Measurements from ENCODE around the gene DDX6. TPM values are rescaled to one million over a fixed set of nuclear protein-coding genes. Genes with fewer than 3 reads are reported as not detected.

DDX6 gene
- total and polyA plus RNA-seq, 10 of the 15 experiments (the other 5 are each of a cell fraction or from before 2014, with no cell fraction given) = 6.6 to 119 (median 48.8) TPM

- TF ChIP-seq PKNOX1 (IDR thresholded peaks at IDR 0.05) = no peak
- no peak for TF ChIP-seq CBX5 (IDR thresholded peaks at IDR 0.05; ENCODE audit: low read depth)
Observed at GRCh38 chr11:118818130-118818529, 27.2 kb upstream of the DDX6 start (continued).

GRCh38 chr11:118813551-118813950, 22.6 kb upstream of the DDX6 start:
- TF ChIP-seq PKNOX1 (IDR thresholded peaks at IDR 0.05) (no peak), ZNF217 (IDR thresholded peaks at IDR 0.05) (no peak), ZNF622 (IDR thresholded peaks at IDR 0.05) (no peak)
- Histone ChIP-seq H3K4me1 (ENCODE audit: control insufficient read depth, insufficient read depth, low read length) (no peaks in the 10 kb centered on the region), H3K9ac (ENCODE audit: control insufficient read depth, insufficient read depth, low read length) (no peak overlapping the region), H3K9me3 (replicated peaks; ENCODE audit: control insufficient read depth, insufficient read depth, low read length) (peaks cover 2% of the 10 kb centered on the region; the same call in 1 of the 3 replicates), H3K79me2 (ENCODE audit: control insufficient read depth, insufficient read depth, low read length) (no peaks in the 10 kb centered on the region), H3K36me3 (ENCODE audit: control insufficient read depth in 2 of 2, insufficient read depth in 2 of 2, low read length in 1 of 2) (no peaks in the 10 kb centered on the region), H3K27ac (ENCODE audit: control insufficient read depth, insufficient read depth) (no peak overlapping the region), H3K4me3 (no peak overlapping the region), H3K27me3 (replicated peaks in 1 of 2; ENCODE audit: control insufficient read depth in 2 of 2, insufficient read depth in 2 of 2, low read length in 1 of 2) (no peaks in the 10 kb centered on the region), H2AFZ (ENCODE audit: control insufficient read depth, low read depth, low read length) (no peak overlapping the region), H3K4me2 (ENCODE audit: control insufficient read depth, insufficient read depth) (no peak overlapping the region), H4K20me1 (ENCODE audit: control insufficient read depth, insufficient read depth) (no peaks in the 10 kb centered on the region)
- in situ Hi-C loops (cut with MboI) = no loop called here
- ATAC-seq = no peak
- ChIA-PET POLR2A (interaction anchor here (1.2 kb wide), 1 partner anchor 70 kb away, joined by 3 read pairs; the partner anchor contains the start of gene CXCR5), CTCF (no interaction called here), RAD21 (ENCODE audit: unreplicated experiment) (interaction anchor here (1.0 kb wide), 1 partner anchor 82 kb away, joined by 3 read pairs; no protein-coding TSS in a partner anchor), SMC1A (ENCODE audit: uncharacterized antibody, unreplicated experiment) (interaction anchor here (0.6 to 1.9 kb wide), 7 partner anchors 14 to 128 kb away, joined by 3 to 4 read pairs (median 3); partner anchors contain the start of gene CXCR5)
- WGBS (ENCODE audit: insufficient coverage, insufficient replicate concordance, low lambda C conversion rate, missing lambda C conversion rate) = 0% methylated on average over 1 of the region's 1 CpG
- BruUV-seq (replicated peaks) = no TSS peak
- intact Hi-C loops (cut with micrococcal nuclease; ENCODE audit: unreplicated experiment) = no loop called here
- no peak for FAIRE-seq
- DNase-seq (ENCODE audit: low read depth, low spot score) = no peak
